ENCODE data around the gene SNX9. TPM values are rescaled to one million over a fixed set of nuclear protein-coding genes. Genes with fewer than 3 reads are reported as not detected.
"Not testable (repeated sequence)": the region's sequence is repeated elsewhere in the genome, so short reads cannot be mapped to it uniquely, and the experiment has no call there.

SNX9 gene
- total RNA-seq, 2 donors from 2014 or later, result 19.8 to 24.1 TPM

DNA sequence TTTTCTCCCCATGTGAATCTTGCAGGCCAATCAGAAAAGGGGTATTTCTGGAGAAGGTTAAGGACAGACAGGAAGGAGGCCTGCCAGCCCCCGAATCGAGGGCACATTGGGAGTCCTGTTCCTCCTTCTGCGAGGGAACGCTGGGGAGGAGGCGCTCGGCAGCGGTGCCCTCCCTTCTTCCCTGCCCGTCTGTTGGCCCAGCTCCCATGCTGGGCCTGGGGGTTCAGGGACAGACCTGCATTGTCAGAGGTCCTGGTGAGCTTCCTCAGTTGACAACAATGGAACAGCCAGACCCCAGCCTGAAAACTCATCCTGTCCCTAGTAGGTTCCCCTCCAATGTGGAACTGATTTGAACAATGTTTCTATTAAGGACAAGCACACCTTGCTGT lies 143.5 kb downstream of the SNX9 start:
- intact Hi-C loops (cut with DNase I), result no loop called here
- no peak for ATAC-seq
- WGBS, 2 donors, result 68 to 96% methylated on average over 8 of the region's 8 CpGs
- Histone ChIP-seq H3K27me3 (no peaks in the 10 kb centered on the region), H3K36me3 (replicated peaks in 1 of 2; ENCODE audit: insufficient read depth in 1 of 2, low read depth in 2 of 2) (no peaks in the 10 kb centered on the region), H3K4me1 (no peaks in the 10 kb centered on the region), H3K4me3 (no peak overlapping the region), H3K9me3 (no peaks in the 10 kb centered on the region), H3K27ac (no peak overlapping the region)
- no peak for TF ChIP-seq POLR2A (IDR thresholded peaks at IDR 0.05)
- TF ChIP-seq, protein P1, sequence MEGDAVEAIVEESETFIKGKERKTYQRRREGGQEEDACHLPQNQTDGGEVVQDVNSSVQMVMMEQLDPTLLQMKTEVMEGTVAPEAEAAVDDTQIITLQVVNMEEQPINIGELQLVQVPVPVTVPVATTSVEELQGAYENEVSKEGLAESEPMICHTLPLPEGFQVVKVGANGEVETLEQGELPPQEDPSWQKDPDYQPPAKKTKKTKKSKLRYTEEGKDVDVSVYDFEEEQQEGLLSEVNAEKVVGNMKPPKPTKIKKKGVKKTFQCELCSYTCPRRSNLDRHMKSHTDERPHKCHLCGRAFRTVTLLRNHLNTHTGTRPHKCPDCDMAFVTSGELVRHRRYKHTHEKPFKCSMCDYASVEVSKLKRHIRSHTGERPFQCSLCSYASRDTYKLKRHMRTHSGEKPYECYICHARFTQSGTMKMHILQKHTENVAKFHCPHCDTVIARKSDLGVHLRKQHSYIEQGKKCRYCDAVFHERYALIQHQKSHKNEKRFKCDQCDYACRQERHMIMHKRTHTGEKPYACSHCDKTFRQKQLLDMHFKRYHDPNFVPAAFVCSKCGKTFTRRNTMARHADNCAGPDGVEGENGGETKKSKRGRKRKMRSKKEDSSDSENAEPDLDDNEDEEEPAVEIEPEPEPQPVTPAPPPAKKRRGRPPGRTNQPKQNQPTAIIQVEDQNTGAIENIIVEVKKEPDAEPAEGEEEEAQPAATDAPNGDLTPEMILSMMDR (IDR thresholded peaks at IDR 0.05), result no peak
- DNase-seq, result no peak

DNA sequence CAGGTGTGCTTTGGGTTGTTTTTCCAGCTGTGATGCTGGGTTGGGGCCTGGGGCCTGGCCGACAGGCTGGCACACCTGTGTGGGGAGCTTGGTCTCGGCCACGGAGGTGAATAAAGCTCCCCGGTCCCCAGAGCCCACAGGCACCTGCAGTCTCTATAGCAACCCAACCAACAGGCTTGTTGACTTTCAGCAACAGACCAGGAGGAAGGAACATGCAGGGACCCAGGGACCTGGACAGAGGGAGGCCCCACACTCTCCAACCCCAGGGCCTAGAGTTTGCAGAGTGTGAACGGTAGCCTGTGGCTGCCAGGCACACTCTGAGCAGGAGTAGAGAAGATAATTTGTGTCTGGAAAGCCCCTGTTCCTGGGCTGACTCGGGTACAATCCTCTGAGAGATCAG lies 144.0 kb downstream of the SNX9 start:
- Histone ChIP-seq H3K36me3 (replicated peaks in 1 of 2; ENCODE audit: insufficient read depth in 1 of 2, low read depth in 2 of 2) (no peaks in the 10 kb centered on the region), H3K27ac (no peak overlapping the region), H3K27me3 (no peaks in the 10 kb centered on the region), H3K9me3 (no peaks in the 10 kb centered on the region), H3K4me1 (no peaks in the 10 kb centered on the region), H3K4me3 (no peak overlapping the region)
- 67 to 85% methylated on average over 6 of the region's 6 CpGs for WGBS, 2 donors
- no peak for TF ChIP-seq POLR2A (IDR thresholded peaks at IDR 0.05)
- TF ChIP-seq, protein P1 (IDR thresholded peaks at IDR 0.05), result no peak
- ATAC-seq, result peak; percentile 52
- intact Hi-C loops (cut with DNase I), result no loop called here
- peak in 1 of 4 donors; percentile 24 for DNase-seq

DNA sequence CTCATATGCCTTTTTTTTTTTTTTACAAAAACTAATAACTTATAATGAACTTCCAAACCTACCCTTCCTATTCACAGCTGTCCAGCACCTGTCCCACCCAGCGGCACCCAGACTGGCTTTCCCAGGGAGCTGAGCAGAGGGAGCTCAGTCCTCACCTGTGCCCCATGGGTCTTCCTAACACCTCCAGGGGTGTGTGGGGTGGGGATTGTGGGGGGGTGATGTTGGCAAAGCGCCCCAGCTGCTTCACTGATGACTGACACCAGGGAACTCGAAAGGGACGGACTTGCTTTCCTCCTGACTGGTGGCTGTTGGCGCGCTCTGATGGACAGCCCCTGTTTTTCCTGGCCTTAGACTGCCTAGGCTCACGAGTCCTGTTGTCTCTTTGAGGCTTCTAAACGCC lies 144.4 kb downstream of the SNX9 start:
- ATAC-seq, result no peak
- no peak overlapping the region for H3K27ac ChIP-seq
- H3K4me3 ChIP-seq, result no peak overlapping the region
- TF ChIP-seq POLR2A (IDR thresholded peaks at IDR 0.05), result no peak
- TF ChIP-seq, protein P1 (IDR thresholded peaks at IDR 0.05), result no peak
- WGBS, 2 donors, result 72 to 84% methylated on average over 8 of the region's 8 CpGs
- intact Hi-C loops (cut with DNase I), result no loop called here
- H3K4me1 ChIP-seq, result no peaks in the 10 kb centered on the region
- H3K36me3 ChIP-seq (replicated peaks in 1 of 2; ENCODE audit: insufficient read depth in 1 of 2, low read depth in 2 of 2), result no peaks in the 10 kb centered on the region
- no peaks in the 10 kb centered on the region for H3K9me3 ChIP-seq
- H3K27me3 ChIP-seq, result no peaks in the 10 kb centered on the region
- no peak for DNase-seq

DNA sequence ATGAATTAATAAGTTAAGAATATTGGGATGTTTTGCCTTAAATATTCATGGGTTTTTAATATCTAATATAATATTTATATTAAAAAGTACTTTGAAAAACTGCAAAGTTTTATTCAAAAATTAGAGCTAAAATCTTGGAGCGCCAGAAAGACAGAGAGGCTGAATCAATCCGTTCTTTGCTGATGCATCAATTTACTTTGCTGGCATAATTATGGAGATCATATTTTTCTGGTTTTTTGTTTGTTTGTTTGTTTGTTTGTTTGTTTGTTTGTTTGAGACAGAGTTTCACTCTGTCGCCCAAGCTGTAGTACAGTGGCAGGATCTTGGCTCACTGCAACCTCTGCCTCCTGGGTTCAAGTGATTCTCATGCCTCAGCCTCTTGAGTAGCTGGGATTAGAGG lies 149.1 kb downstream of the SNX9 start:
- intact Hi-C loops (cut with DNase I), result loop anchor here (10.0 kb wide), 1 partner anchor 103 kb away; no protein-coding TSS in a partner anchor
- not testable (repeated sequence) for H3K27me3 ChIP-seq
- WGBS, 2 donors, result 74 to 80% methylated on average over 3 of the region's 3 CpGs

DNA sequence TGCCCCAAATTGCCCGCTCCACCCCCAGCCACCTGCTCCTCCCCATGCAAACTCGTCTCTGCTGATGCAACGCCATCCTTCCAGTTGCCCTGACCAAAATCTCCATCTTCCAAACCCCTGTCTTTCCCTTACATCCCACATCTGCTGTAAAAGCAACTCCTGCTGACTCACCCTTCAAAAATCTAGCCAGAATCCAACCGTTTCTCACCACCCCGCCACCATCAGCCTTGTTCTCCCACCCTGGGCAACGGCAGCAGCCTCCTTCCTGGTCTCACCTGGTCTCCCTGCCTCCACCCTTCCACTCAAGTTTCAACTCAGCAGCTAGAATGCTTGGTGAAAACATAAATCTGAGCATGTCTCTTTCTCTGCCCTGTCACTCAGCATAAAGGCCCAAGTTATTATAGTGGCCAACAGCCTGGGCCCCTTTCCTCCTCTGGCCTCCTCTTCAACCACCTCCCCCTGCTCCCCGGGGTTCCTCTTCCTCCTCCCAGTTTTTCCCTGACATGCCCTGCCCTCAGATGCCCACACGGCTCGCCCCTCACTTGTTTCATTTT lies 151.4 kb downstream of the SNX9 start:
- Histone ChIP-seq H3K4me1 (peaks cover 7% of the 10 kb centered on the region), H3K36me3 (replicated peaks in 1 of 2; ENCODE audit: insufficient read depth in 1 of 2, low read depth in 2 of 2) (no peaks in the 10 kb centered on the region), H3K27ac (peak overlapping the region in 2 of 4 donors; percentile 16 to 29), H3K27me3 (no peaks in the 10 kb centered on the region), H3K4me3 (no peak overlapping the region), H3K9me3 (no peaks in the 10 kb centered on the region)
- TF ChIP-seq POLR2A (IDR thresholded peaks at IDR 0.05), result no peak
- TF ChIP-seq, protein P1 (IDR thresholded peaks at IDR 0.05), result no peak
- no peak for ATAC-seq
- intact Hi-C loops (cut with DNase I), result loop anchor here (10.0 kb wide), 1 partner anchor 100 kb away; no protein-coding TSS in a partner anchor
- WGBS, 2 donors, result 72 to 82% methylated on average over 9 of the region's 9 CpGs
- DNase-seq, result no peak

More for the DNA sequence above, 149.1 kb downstream of the SNX9 start:
- DNase-seq; H3K4me3 ChIP-seq; ATAC-seq; H3K4me1 ChIP-seq; H3K9me3 ChIP-seq; H3K27ac ChIP-seq; H3K36me3 ChIP-seq (replicated peaks in 1 of 2; ENCODE audit: insufficient read depth in 1 of 2, low read depth in 2 of 2): not testable (repeated sequence)

All from body of pancreas (tissue), 4 donors.